Trophoblast cell (in vitro differentiated cells and primary cell): ENCODE data around the gene HGD.

Source experiments
- DNase-seq, 2 donors: peaks; one replicate each; pipeline ENCODE4 v3.0.0-alpha.2; 2016
- H2AFZ ChIP-seq: 2 replicates; pipeline ENCODE4 v1.6.1; 2013; ENCODE audit warnings: low read length, moderate library complexity, mild to moderate bottlenecking; ENCODE audit not compliant: insufficient read depth, poor library complexity
- H2AK5ac ChIP-seq: 2 replicates; pipeline ENCODE4 v1.6.1; 2013; ENCODE audit warnings: mild to moderate bottlenecking, low read length
- H2BK120ac ChIP-seq: 2 replicates; pipeline ENCODE4 v1.6.1; 2013; ENCODE audit warnings: low read length, mild to moderate bottlenecking, moderate library complexity; ENCODE audit not compliant: insufficient read depth, poor library complexity
- H2BK12ac ChIP-seq: 2 replicates; pipeline ENCODE4 v1.6.1; 2013; ENCODE audit warnings: mild to moderate bottlenecking, low read length, moderate library complexity
- H2BK5ac ChIP-seq: 2 replicates; pipeline ENCODE4 v1.6.1; 2013; ENCODE audit warnings: low read length, low read depth, moderate library complexity, mild to moderate bottlenecking; ENCODE audit not compliant: poor library complexity
- H3K14ac ChIP-seq: 2 replicates; pipeline ENCODE4 v1.6.1; 2013; ENCODE audit warnings: mild to moderate bottlenecking, low read length
- H3K18ac ChIP-seq: 2 replicates; pipeline ENCODE4 v1.6.1; 2013; ENCODE audit warnings: mild to moderate bottlenecking, low read length
- H3K23ac ChIP-seq: 2 replicates; pipeline ENCODE4 v1.6.1; 2013; ENCODE audit warnings: low read length
- H3K27ac ChIP-seq: 2 replicates; pipeline ENCODE4 v1.5.1; 2013; ENCODE audit warnings: low read depth, mild to moderate bottlenecking, inconsistent platforms, low read length, moderate library complexity
- H3K27me3 ChIP-seq: 2 replicates; pipeline ENCODE4 v1.6.1; 2013; ENCODE audit warnings: inconsistent platforms, mild to moderate bottlenecking, low read length, moderate library complexity; ENCODE audit not compliant: insufficient read depth
- H3K36me3 ChIP-seq, 2 experiments: 1 replicate in 1 of 2; 2 replicates in 1 of 2; pipeline ENCODE4 v1.6.1; 2013; ENCODE audit warnings: low read length in 2 of 2, mild to moderate bottlenecking in 2 of 2, moderate library complexity in 1 of 2; ENCODE audit not compliant: insufficient read depth in 2 of 2, control insufficient read depth in 1 of 2
- H3K4ac ChIP-seq: 2 replicates; pipeline ENCODE4 v1.6.1; 2013; ENCODE audit warnings: low read depth, mild to moderate bottlenecking, low read length, moderate library complexity
- H3K4me1 ChIP-seq, 2 experiments: 1 replicate in 1 of 2; 2 replicates in 1 of 2; pipeline ENCODE4 v1.6.1; 2013; ENCODE audit warnings: low read length in 2 of 2, mild to moderate bottlenecking in 2 of 2, moderate library complexity in 1 of 2; ENCODE audit not compliant: insufficient read depth in 2 of 2, control insufficient read depth in 1 of 2
- H3K4me2 ChIP-seq: 2 replicates; pipeline ENCODE4 v1.6.1; 2013; ENCODE audit warnings: inconsistent platforms, mild to moderate bottlenecking, low read length, moderate library complexity
- H3K4me3 ChIP-seq: 2 replicates; pipeline ENCODE4 v1.5.1; 2013; ENCODE audit warnings: mild to moderate bottlenecking, low read depth, low read length, inconsistent platforms
- H3K79me1 ChIP-seq: one replicate; pipeline ENCODE4 v1.6.1; 2013; ENCODE audit warnings: low read length
- H3K79me2 ChIP-seq: 2 replicates; pipeline ENCODE4 v1.6.1; 2013; ENCODE audit warnings: low read length, mild to moderate bottlenecking; ENCODE audit not compliant: control insufficient read depth, insufficient read depth, poor library complexity
- H3K9ac ChIP-seq: 2 replicates; pipeline ENCODE4 v1.6.1; 2013; ENCODE audit warnings: mild to moderate bottlenecking, low read length
- H3K9me3 ChIP-seq: 2 replicates; pipeline ENCODE4 v1.6.1; 2013; ENCODE audit warnings: low read depth, mild to moderate bottlenecking, control low read depth, inconsistent platforms, low read length; ENCODE audit not compliant: insufficient read depth
- H4K12ac ChIP-seq: 2 replicates; pipeline ENCODE4 v1.6.1; 2013; ENCODE audit warnings: low read depth, mild to moderate bottlenecking, low read length, moderate library complexity
- H4K8ac ChIP-seq: 2 replicates; pipeline ENCODE4 v1.6.1; 2013; ENCODE audit warnings: low read depth, mild to moderate bottlenecking, low read length, moderate library complexity
- H4K91ac ChIP-seq: one replicate; pipeline ENCODE4 v1.6.1; 2013; ENCODE audit warnings: low read depth, mild to moderate bottlenecking, low read length, moderate library complexity
- WGBS: extraction: QIAGEN DNeasy Blood & Tissue Kit; methylation state at CpG from one replicate; pipeline ENCODE4 v1.1.7; 2013; ENCODE audit warnings: missing lambda C conversion rate; ENCODE audit not compliant: insufficient read length, insufficient coverage; ENCODE audit errors: extremely low coverage; 5-methylcytosine and 5-hydroxymethylcytosine counted together

HGD gene

GRCh38 chr3:120597445-120598049 lies 84.5 kb downstream of the HGD start:
- Histone ChIP-seq H4K8ac (no peak overlapping the region), H3K9ac (no peak overlapping the region), H3K36me3 (peaks cover 6 to 13% of the 10 kb centered on the region in 2 experiments), H2BK120ac (no peak overlapping the region), H4K12ac (no peak overlapping the region), H3K79me1 (peaks cover 5% of the 10 kb centered on the region), H4K91ac (no peak overlapping the region), H3K79me2 (peaks cover 5% of the 10 kb centered on the region), H3K4me1 (no peaks in the 10 kb centered on the region), H2BK5ac (no peak overlapping the region), H3K27ac (no peak overlapping the region), H3K4ac (no peak overlapping the region), H3K4me2 (peak overlapping the region; percentile 69), H3K23ac (no peak overlapping the region), H2AK5ac (no peak overlapping the region), H3K18ac (no peak overlapping the region), H3K9me3 (no peaks in the 10 kb centered on the region), H2AFZ (no peak overlapping the region), H3K4me3 (no peak overlapping the region), H2BK12ac (no peak overlapping the region), H3K27me3 (no peaks in the 10 kb centered on the region), H3K14ac (no peak overlapping the region)
- no peak for DNase-seq
- WGBS: no CpG with 5 or more reads among the region's 1 CpG

- H3K27me3 ChIP-seq: no peaks in the 10 kb centered on the region
- H3K14ac ChIP-seq: no peak overlapping the region
- H3K18ac ChIP-seq: no peak overlapping the region
- peak overlapping the region; percentile 88 for H3K4ac ChIP-seq
- no peak overlapping the region for H3K23ac ChIP-seq
- peak overlapping the region; percentile 99 for H4K8ac ChIP-seq
- no peak overlapping the region for H2BK12ac ChIP-seq
- peaks cover 5% of the 10 kb centered on the region for H3K79me2 ChIP-seq
- no peaks in the 10 kb centered on the region for H3K4me1 ChIP-seq
- H3K79me1 ChIP-seq: peaks cover 5% of the 10 kb centered on the region
- peak overlapping the region; percentile 96 for H4K12ac ChIP-seq
- H2AFZ ChIP-seq: no peak overlapping the region
- peaks cover 6 to 9% of the 10 kb centered on the region in 2 experiments for H3K36me3 ChIP-seq
- H3K4me2 ChIP-seq: peak overlapping the region; percentile 76
- H2BK120ac ChIP-seq: no peak overlapping the region
- peak overlapping the region; percentile 95 for H4K91ac ChIP-seq
- no peaks in the 10 kb centered on the region for H3K9me3 ChIP-seq
- no CpG with 5 or more reads among the region's 3 CpGs for WGBS
- no peak for DNase-seq
- H3K27ac ChIP-seq: no peak overlapping the region
- no peak overlapping the region for H3K9ac ChIP-seq
- peak overlapping the region; percentile 80 for H3K4me3 ChIP-seq
- H2AK5ac ChIP-seq: no peak overlapping the region
- H2BK5ac ChIP-seq: no peak overlapping the region
These were observed 85.2 kb downstream of the HGD start for GRCh38 chr3:120596853-120597223.

- Histone ChIP-seq H3K4me2 (peak within 1 kb of the TSS; percentile 76), H3K27ac (peak within 1 kb of the TSS; percentile 84), H3K4me1 (no peaks in the 10 kb centered on the region), H3K18ac (peak within 1 kb of the TSS; percentile 97), H3K36me3 (peaks cover 4 to 6% of the 10 kb centered on the region in 2 experiments), H2BK12ac (no peak within 1 kb of the TSS), H3K4me3 (peak within 1 kb of the TSS; percentile 80), H3K14ac (peak within 1 kb of the TSS; percentile 96), H4K12ac (peak within 1 kb of the TSS; percentile 96), H2AK5ac (peak within 1 kb of the TSS; percentile 98), H2AFZ (peak within 1 kb of the TSS; percentile 94), H3K79me2 (peaks cover 5% of the 10 kb centered on the region), H2BK120ac (peak within 1 kb of the TSS; percentile 88), H3K9me3 (no peaks in the 10 kb centered on the region), H3K79me1 (peaks cover 5% of the 10 kb centered on the region), H4K8ac (peak within 1 kb of the TSS; percentile 99), H3K9ac (peak within 1 kb of the TSS; percentile 89), H4K91ac (peak within 1 kb of the TSS; percentile 95), H3K27me3 (no peaks in the 10 kb centered on the region), H3K23ac (no peak within 1 kb of the TSS), H3K4ac (peak within 1 kb of the TSS; percentile 88), H2BK5ac (peak within 1 kb of the TSS; percentile 80)
- no CpG with 5 or more reads among the region's 53 CpGs for WGBS
- DNase-seq: peak; percentile 99 to 100
These were observed 85.8 kb downstream of the HGD start, which contains the start of gene NDUFB4 for GRCh38 chr3:120596116-120596852. TSS of gene NDUFB4 (plus strand) at chr3:120596336. CDS start at chr3:120596360, 24 bp downstream.

GRCh38 chr3:120595788-120596115 lies 86.3 kb downstream of the HGD start:
- Histone ChIP-seq H2BK120ac (no peak overlapping the region), H3K36me3 (peaks cover 2 to 4% of the 10 kb centered on the region in 2 experiments), H3K9ac (peak overlapping the region; percentile 69), H2BK5ac (no peak overlapping the region), H3K4me3 (peak overlapping the region; percentile 60), H2AFZ (peak overlapping the region; percentile 42), H3K4me1 (no peaks in the 10 kb centered on the region), H3K23ac (no peak overlapping the region), H3K27me3 (no peaks in the 10 kb centered on the region), H3K27ac (no peak overlapping the region), H3K79me2 (peaks cover 5% of the 10 kb centered on the region), H2AK5ac (no peak overlapping the region), H3K9me3 (no peaks in the 10 kb centered on the region), H4K8ac (peak overlapping the region; percentile 72), H3K79me1 (peaks cover 5% of the 10 kb centered on the region), H2BK12ac (no peak overlapping the region), H3K4me2 (peak overlapping the region; percentile 64), H3K4ac (no peak overlapping the region), H3K18ac (no peak overlapping the region), H4K12ac (peak overlapping the region; percentile 23), H3K14ac (no peak overlapping the region), H4K91ac (no peak overlapping the region)
- DNase-seq: no peak
- WGBS: no CpG with 5 or more reads among the region's 4 CpGs
